Right lobe of liver (tissue), 6 donors: ENCODE data around the gene TXLNB. TPM values are rescaled to one million over a fixed set of nuclear protein-coding genes. Genes with fewer than 3 reads are reported as not detected.

Experiments
- ATAC-seq, 4 donors: fragments of 200-7000 bp; cut with Tn5 transposase; one replicate each; pipeline ENCODE4 v1.9.1; 2020; ENCODE audit warnings: mild to moderate bottlenecking in 4 of 4, moderate library complexity in 4 of 4
- DNase-seq, 3 donors: peaks; one replicate each; pipeline ENCODE4 v3.0.0-alpha.2; 2020
- H3K27ac ChIP-seq, 3 donors: fragments of 200-600 bp; one replicate each; pipeline ENCODE4 v1.8.0; 2022
- H3K27me3 ChIP-seq, 2 donors: fragments of 200-600 bp; one replicate each; pipeline ENCODE4 v1.8.0; 2022
- H3K36me3 ChIP-seq, 4 donors: fragments of 200-600 bp; sonication (generic) in 1 of 4; one replicate each; pipeline versions ENCODE4 v1.5.1 to v1.8.0; 2017 to 2022; ENCODE audit warnings: control low read depth in 1 of 4
- H3K4me1 ChIP-seq, 4 donors: fragments of 200-600 bp; sonication (generic) in 1 of 4; one replicate each; pipeline versions ENCODE4 v1.5.1 to v1.8.0; 2017 to 2022; ENCODE audit warnings: control low read depth in 1 of 4
- H3K4me3 ChIP-seq, 3 donors: fragments of 200-600 bp; one replicate each; pipeline ENCODE4 v1.8.0; 2022
- H3K9me3 ChIP-seq, 4 donors: fragments of 200-600 bp; sonication (generic) in 1 of 4; one replicate each; pipeline versions ENCODE4 v1.5.1 to v1.8.0; 2017 to 2022; ENCODE audit warnings: control low read depth in 1 of 4
- POLR2A ChIP-seq: fragments of 450-650 bp; IDR thresholded peaks from one replicate; pipeline ENCODE4 v1.6.1; 2017; ENCODE audit warnings: antibody characterized with exemption, mild to moderate bottlenecking
- WGBS: methylation state at CpG from one replicate; pipeline ENCODE4 v1.1.6; 2018; ENCODE audit warnings: low coverage, low lambda C conversion rate; ENCODE audit not compliant: insufficient coverage; ENCODE audit errors: missing lambda C conversion rate; 5-methylcytosine and 5-hydroxymethylcytosine counted together
- intact Hi-C, 2 donors: fragments of 100-400 bp; cut with DNase I; formaldehyde crosslinking; loops; one replicate each; pipeline versions ENCODE4 v1.11.2 to v1.14.1; 2022
- total RNA-seq, 6 experiments: library from RNA; depleted of rRNA in 2 of 6; stranded (reverse); fragments of >200 nt in 2 of 6; fragmentation: NEBNext Ultra II Directional in 3 of 6; extraction: Animal tissue kit (Norgen Biotek cat#: 25700) in 3 of 6; gene quantifications; one replicate each; pipeline versions ENCODE4 v1.1.0 to v1.2.4, GENCODE V29; 2016 to 2023
- TF ChIP-seq, protein P1 (sequence below), 4 donors: fragments of 200-600 bp in 3 of 4; fragments of 450-650 bp in 1 of 4; IDR thresholded peaks; one replicate each; pipeline versions ENCODE4 v1.5.1 to v1.8.0; 2016 to 2022; ENCODE audit warnings: antibody characterized with exemption in 4 of 4, mild to moderate bottlenecking in 2 of 4
- donor health status: DM: no; HTN: yes; CAD: no.
- donor health status: DM: no; HTN: no; CAD: no.
- donor health status: DM: no; HTN: no; CAD: no.
- donor health status: DM: no; HTN: yes; CAD: no.
- donor health status: DM: no; HTN: yes; CAD: no.

The TXLNB gene
- total RNA-seq, 6 experiments from 2014 or later: 0.04 to 0.50 (median 0.14) TPM

DNA sequence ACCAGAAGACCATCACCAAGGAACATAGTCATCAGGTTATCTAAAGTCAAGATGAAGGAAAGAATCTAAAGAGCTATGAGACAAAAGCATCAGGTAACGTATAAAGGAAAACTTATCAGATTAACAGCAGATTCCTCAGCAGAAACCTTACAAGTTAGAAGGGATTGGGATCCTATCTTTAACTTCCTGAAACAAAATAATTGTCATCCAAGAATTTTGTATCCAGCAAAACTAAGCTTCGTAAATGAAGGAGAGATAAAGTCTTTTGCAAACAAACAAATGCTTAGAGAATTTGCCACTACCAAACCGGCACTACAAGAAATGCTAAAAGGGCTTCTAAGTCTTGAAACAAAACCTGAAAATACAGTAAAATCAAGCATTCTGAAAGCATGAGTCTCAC lies 86.0 kb downstream of the TXLNB start:
- no peak for ATAC-seq
- Histone ChIP-seq H3K27ac (no peak overlapping the region), H3K4me3 (no peak overlapping the region), H3K4me1 (no peaks in the 10 kb centered on the region), H3K27me3 (no peaks in the 10 kb centered on the region), H3K9me3 (peaks cover 0 to 3% (median 0%) of the 10 kb centered on the region in 4 donors), H3K36me3 (no peaks in the 10 kb centered on the region)
- no peak for TF ChIP-seq POLR2A
- TF ChIP-seq, protein P1, sequence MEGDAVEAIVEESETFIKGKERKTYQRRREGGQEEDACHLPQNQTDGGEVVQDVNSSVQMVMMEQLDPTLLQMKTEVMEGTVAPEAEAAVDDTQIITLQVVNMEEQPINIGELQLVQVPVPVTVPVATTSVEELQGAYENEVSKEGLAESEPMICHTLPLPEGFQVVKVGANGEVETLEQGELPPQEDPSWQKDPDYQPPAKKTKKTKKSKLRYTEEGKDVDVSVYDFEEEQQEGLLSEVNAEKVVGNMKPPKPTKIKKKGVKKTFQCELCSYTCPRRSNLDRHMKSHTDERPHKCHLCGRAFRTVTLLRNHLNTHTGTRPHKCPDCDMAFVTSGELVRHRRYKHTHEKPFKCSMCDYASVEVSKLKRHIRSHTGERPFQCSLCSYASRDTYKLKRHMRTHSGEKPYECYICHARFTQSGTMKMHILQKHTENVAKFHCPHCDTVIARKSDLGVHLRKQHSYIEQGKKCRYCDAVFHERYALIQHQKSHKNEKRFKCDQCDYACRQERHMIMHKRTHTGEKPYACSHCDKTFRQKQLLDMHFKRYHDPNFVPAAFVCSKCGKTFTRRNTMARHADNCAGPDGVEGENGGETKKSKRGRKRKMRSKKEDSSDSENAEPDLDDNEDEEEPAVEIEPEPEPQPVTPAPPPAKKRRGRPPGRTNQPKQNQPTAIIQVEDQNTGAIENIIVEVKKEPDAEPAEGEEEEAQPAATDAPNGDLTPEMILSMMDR (IDR thresholded peaks at IDR 0.05): no peak
- 61% methylated on average over 3 of the region's 3 CpGs for WGBS
- no peak for DNase-seq
- intact Hi-C loops: no loop called here

DNA sequence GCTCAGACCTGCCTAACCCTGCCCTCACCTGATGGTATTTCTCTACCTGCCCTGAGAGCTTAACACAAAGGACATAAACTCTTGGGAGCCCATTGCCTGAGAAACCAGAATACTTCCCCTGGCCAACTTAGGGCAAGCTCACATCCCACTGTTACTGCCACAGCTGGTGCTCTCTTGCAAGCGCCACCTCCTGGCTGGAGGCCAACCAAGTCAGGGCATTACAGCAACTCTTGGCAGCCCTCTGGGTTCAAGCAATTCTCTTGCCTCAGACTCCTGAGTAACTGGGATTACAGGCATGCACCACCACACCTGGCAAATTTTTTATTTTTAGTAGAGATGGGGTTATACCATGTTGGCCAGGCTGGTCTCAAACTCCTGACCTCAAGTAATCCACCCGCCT lies 86.8 kb downstream of the TXLNB start:
- H3K4me3 ChIP-seq: no peak overlapping the region

DNA sequence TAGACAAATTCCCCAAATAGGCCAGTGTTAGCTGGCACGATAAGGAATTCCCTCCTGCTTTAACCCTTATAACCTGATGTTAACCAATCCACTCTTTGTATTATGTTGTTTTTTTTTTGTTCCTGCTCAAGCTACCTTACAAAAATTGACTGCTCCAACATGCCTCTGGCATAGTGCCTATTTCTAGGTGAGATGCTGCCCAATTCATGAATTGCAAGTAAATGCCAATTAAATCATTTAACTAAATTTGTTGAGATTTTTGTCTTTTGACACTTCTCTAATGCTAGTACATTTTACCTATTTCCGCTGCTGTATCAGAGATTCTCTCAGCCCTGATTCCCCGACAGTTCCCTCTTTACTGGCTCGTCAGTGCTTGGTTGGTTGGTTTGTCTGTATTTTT lies 90.4 kb downstream of the TXLNB start:
- Histone ChIP-seq H3K27ac (no peak overlapping the region), H3K36me3 (no peaks in the 10 kb centered on the region), H3K4me3 (no peak overlapping the region), H3K9me3 (peaks cover 0 to 3% (median 0%) of the 10 kb centered on the region in 4 donors), H3K4me1 (no peaks in the 10 kb centered on the region), H3K27me3 (no peaks in the 10 kb centered on the region)
- DNase-seq: no peak
- intact Hi-C loops: no loop called here
- WGBS: 75% methylated on average over 4 of the region's 4 CpGs
- TF ChIP-seq, protein P1 (IDR thresholded peaks at IDR 0.05): no peak
- no peak for TF ChIP-seq POLR2A
- no peak for ATAC-seq

More for the DNA sequence above, 86.8 kb downstream of the TXLNB start:
- WGBS: 67% methylated on average over 2 of the region's 2 CpGs
- no peaks in the 10 kb centered on the region for H3K27me3 ChIP-seq
- intact Hi-C loops: no loop called here
- H3K4me1 ChIP-seq: no peaks in the 10 kb centered on the region
- DNase-seq (no peak), ATAC-seq (no peak)
- no peak for TF ChIP-seq POLR2A
- TF ChIP-seq, protein P1 (IDR thresholded peaks at IDR 0.05): no peak
- peaks cover 0 to 3% (median 0%) of the 10 kb centered on the region in 4 donors for H3K9me3 ChIP-seq
- no peaks in the 10 kb centered on the region for H3K36me3 ChIP-seq
- H3K27ac ChIP-seq: no peak overlapping the region

DNA sequence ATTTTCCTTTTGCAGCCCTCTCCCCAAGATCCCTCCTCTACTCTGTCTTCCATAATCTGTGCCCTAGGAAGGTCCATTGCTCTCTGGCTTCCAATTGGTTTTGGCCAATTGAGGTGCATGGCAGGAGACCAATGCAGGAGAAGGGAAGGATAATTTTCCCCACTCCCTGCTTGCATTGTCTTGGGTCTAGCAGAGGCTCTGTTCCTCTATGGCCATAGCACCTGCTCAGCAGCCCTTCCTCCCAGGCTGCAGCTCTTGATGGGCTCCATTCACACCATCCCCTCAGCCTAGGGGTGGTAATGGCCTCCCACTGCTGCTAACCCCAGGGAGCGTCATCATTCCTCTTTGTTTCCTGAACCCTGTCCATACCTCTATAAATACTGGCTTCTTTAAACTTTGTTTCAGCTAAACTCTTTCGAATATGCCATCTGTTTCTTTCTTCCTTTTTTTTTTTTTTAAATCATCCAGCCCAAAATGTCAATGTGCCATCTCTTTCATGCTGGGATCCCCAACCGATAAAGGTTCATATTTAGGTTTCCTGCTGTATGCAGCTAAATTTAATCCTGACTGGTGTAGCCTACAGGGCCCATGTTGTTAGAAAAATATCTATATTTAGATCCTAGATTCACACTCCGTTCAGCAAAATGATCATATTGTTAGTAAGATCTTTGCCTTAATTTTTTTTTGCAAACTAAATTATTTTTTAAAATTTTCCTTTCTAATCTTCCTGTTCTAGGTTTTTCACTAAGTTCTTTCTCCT lies 93.1 kb downstream of the TXLNB start:
- intact Hi-C loops: no loop called here
- Histone ChIP-seq H3K27me3 (no peaks in the 10 kb centered on the region), H3K4me3 (no peak overlapping the region), H3K9me3 (no peaks in the 10 kb centered on the region), H3K4me1 (no peaks in the 10 kb centered on the region), H3K27ac (no peak overlapping the region), H3K36me3 (no peaks in the 10 kb centered on the region)
- ATAC-seq: no peak
- DNase-seq: no peak
- TF ChIP-seq, protein P1 (IDR thresholded peaks at IDR 0.05): no peak
- WGBS: 54% methylated on average over 4 of the region's 4 CpGs
